Measurements from ENCODE around the gene FCHSD2.

GRCh38 chr11:72842653-72843330, 299.3 kb downstream of the FCHSD2 start:
- TF ChIP-seq ZNF207 (IDR thresholded peaks at IDR 0.05; ENCODE audit: borderline replicate concordance) (no peak), CTCF (CRISPR knock-in tag; IDR thresholded peaks at IDR 0.05) (no peak), ATF2 (CRISPR knock-in tag; IDR thresholded peaks at IDR 0.05) (no peak), CHCHD3 (CRISPR knock-in tag; IDR thresholded peaks at IDR 0.05) (no peak), HDAC1 (CRISPR knock-in tag; IDR thresholded peaks at IDR 0.05) (no peak), ELF4 (CRISPR knock-in tag; IDR thresholded peaks at IDR 0.05; ENCODE audit: borderline replicate concordance) (no peak), ZFX (CRISPR knock-in tag; IDR thresholded peaks at IDR 0.05; ENCODE audit: low read depth) (no peak), USF2 (IDR thresholded peaks at IDR 0.05; ENCODE audit: low read depth, low read length) (no peak), USF2 (CRISPR knock-in tag; IDR thresholded peaks at IDR 0.05; ENCODE audit: borderline replicate concordance) (no peak), RXRA (CRISPR knock-in tag; IDR thresholded peaks at IDR 0.05) (no peak), SIX1 (CRISPR knock-in tag; IDR thresholded peaks at IDR 0.05; ENCODE audit: borderline replicate concordance) (no peak)
